SKM-1 treated with dmso at 0.1 percent for 144 hours (cell line): Measurements from ENCODE around the gene INKA1.
"Not testable (repeated sequence)": the region's sequence is repeated elsewhere in the genome, so short reads cannot be mapped to it uniquely, and the experiment has no call there.

Source experiments
- DNase-seq: peaks from one replicate; lab custom pipeline; 2025; ENCODE audit not compliant: unreplicated experiment; lab: John Stamatoyannopoulos, UW

Gene INKA1

DNA sequence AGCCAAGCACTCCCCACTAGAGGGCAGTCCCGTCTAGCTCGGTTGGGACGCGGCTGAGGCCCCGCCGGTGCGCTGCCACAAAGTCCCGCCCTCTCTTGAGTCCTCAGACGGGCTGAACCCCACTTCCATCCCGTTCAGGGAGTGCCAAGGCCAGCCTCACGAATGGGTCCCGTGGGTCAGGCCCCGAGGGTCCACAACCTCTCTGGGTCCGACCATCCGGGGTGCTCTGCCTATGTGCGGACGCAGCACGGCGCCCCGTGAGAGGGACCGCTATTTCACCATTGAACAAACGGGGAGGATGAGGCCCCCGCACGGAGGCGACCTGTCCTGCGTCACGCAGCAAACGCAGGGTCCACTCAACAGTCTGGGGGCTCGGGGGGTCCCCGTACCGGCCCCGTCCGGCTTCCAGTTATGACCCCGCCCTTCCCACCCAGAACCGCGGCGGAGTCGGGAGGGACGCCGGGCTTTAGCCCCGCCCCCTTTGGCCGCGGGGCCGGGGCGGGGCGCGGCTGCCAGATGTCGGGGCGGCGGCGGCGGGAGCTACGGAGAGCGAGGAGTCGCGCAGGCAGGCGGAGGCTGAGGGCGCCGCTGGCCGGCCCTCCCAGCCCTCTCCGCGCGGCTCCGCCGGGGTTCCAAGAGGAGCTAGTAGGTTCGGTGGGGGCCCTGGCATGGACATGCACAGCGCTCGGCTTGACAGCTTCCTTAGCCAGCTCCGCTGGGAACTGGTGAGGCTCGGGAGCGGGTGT, at the start of gene INKA1:
Gene INKA1, plus strand, starts transcription at position 543 of the 746 bp plus-strand sequence. Its CDS starts 132 bp downstream, at position 675.
- DNase-seq = peak; percentile 79

DNA sequence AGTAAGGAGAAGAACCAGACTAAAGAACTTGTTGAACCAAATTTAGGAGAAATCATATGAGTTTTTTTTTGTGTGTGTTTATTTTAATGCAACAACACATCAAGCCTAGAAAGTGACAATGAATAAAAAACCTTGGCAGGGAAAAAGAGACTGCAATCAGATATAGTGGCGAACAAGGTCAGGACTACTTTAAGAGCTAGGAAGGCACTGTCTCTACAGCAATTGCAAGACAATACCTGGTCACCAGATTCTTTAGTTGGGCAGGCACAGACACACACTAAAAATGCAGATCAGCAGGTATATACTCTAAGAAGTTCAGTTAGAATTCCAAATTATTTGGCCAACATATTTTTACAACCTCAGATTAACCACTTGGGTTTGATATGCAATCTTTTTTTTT, 48.5 kb upstream of the INKA1 start:
- DNase-seq = no peak

DNA sequence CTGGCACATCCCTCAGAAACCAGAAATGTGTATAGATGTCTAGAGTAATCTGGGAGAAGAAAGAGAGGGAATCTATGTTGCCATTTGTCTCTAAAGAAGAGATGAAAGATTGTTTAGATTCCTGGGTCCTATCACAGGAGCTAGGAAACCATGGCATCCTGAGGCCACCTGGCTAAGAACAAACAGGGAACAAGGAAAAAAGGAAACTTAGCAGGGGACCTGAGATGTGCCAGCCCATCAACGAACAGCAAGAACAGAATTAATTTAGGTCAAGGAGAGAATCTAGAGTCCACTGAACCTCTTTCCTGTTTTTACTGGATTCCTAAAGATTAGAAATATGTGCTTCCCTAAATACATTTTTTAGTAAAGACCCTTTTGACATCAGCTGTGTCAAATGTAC, 47.0 kb upstream of the INKA1 start:
- no peak for DNase-seq

DNA sequence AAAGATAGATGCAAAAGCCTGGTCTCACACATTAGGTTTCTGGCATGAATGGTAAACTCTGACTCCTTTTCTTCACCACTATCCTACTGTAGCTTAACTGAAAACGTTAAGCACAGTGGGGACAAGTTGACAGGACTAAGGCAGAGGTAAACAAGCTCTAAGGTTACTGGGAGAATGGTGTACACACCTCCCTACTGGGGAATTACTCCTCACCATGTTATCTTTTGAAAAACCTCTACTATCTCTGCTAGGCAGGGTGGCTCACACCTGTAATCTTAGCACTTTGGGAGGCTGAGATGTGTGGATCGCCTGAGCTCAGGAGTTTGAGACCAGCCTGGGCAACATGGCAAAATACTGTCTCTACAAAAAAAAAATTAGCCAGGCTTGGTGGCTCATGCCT, 45.9 kb upstream of the INKA1 start:
- no peak for DNase-seq

DNA sequence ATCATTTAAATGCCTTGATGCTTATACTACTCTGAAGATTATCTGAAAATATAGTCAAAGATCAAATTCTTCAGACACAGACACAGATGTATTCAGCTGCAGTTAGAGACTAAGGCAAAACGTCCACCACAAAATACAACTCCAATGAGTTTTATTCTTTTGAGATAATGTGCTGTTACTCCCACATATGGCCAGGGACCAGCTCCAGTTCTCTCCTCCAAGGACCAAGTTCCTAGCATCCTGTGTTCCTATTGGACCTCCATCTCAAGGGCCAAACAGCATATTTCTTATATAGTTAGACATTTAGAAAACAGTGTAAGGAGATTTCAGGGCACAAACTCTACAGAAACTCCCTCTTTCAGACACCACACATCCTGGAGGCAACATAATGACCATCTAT, 43.8 kb upstream of the INKA1 start:
- DNase-seq = no peak

DNA sequence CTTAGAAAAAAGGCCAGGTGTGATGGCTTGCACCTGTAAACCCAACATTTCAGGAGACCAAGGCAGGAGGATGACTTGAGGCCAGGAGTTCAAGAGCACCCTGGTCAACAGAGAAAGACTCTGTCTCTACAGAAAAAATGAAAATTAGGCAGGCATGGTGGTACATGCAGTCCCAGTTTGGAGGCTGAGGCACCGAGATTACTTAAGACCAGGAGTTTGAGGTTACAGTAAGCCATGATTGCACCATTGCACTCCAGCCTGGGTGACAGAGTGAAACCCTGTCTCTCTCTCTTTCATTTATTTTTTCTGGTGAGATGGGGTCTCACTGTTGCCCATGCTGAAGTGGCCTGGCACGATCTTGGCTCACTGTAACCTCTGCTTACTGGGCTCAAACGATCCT, 41.4 kb upstream of the INKA1 start:
- DNase-seq = peak; percentile 6

DNA sequence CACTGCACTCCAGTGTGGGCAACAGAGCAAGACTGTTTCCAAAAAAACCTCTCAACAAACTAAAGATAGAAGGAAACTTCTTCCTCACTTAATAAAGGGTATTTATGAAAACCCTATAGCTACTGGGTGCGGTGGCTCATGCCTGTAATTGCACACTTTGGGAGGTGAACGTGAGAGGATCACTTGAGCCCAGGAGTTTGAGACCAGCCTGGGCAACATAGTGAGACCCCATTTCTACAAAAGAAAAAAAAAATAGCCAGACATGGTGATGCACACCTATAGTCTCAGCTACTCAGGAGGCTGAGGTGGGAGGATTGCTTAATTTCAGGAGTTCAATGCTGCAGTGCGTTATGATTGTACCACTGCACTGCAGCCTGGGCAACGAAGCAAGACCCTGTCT, 39.1 kb upstream of the INKA1 start:
- DNase-seq = no peak

DNA sequence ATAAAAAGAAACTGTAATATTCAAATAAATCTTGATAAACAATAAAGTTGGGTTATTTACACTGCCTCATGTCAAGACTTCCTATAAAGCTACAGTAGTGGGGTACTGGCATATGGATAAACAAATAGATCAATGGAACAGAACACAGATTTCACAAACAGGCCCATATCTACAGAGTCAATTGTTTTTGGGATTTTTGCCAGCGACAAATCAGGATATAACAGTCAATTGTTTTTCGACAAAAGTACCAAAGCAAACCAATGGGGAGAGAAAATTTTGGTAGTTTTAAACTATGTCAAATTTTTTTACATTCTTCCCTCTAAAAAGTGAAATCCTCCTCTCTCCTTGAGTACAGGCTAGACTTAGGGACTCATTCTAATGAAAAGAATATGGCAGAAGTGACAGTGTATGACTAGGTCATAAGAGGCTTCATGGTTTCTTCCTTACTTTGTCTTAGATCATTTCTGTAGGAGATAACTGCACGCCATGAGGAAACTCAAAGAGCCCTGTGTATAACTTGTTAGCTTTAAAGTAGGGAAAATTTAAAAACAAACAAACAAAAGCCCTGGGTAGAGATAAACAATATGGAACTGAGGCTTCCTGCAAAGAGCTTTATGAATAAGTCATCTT, 33.7 kb upstream of the INKA1 start:
- no peak for DNase-seq

DNA sequence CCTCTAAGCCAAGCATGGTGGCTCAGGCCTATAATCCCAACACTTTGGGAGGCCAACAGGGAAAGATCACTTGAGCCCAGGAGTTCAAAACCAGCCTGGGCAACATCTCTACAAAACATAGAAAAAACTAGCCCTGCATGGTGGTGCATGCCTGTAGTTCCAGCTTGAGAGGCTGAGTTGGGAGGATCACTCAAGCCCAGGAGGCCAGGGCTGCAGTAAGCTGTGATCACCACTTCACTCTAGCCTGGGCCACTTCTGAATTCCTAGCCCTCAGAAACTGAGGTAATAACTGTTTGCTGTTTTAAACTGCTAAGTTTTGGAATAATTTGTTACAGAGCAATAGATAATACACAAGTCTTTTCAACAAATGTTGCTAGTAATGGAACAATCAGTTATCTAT, 33.1 kb upstream of the INKA1 start:
- no peak for DNase-seq

DNA sequence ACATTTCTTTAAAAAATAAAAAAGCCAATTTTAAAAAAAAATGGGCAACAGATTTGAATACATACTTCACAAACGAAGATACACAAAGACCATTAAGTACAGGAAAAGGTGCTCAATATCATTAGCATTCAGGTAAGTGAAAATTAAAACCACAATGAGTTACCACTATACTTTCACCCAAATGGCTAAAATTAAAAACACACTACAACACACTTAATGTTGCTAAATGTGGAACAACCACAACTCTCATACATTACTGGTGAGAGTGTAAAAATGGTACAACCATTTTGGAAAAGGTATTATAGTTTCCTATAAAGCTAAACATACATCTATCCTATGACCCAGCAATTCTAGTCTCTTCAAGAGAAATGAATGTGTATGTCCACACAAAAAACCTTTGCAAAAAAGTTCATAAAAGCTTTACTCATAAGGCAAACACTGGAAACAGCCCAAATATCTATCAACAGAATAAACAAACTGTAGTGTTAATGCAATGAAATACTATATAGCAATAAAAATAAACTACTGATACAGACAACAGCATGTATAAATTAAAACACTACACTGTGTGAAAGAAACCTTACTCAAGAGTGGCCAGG, 31.6 kb upstream of the INKA1 start:
- DNase-seq = no peak

DNA sequence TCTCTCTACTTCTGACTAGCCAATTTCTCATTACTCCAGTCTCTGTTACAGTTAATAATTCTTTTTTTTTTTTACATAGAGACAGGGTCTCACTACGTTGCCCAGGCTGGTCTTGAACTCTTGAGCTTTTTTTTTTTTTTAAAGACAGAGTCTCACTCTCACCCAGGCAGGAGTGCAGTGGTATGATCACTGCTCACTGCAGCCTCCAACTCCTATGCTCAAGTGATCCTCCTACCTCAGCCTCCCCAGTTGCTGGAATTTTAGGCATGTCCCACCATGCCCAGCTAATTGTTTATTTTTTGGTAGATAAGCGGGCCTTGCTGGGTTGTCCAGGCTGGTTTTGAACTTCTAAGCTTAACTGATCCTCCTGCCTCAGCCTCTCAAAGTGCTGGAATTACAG, 30.4 kb upstream of the INKA1 start:
- DNase-seq = no peak

DNA sequence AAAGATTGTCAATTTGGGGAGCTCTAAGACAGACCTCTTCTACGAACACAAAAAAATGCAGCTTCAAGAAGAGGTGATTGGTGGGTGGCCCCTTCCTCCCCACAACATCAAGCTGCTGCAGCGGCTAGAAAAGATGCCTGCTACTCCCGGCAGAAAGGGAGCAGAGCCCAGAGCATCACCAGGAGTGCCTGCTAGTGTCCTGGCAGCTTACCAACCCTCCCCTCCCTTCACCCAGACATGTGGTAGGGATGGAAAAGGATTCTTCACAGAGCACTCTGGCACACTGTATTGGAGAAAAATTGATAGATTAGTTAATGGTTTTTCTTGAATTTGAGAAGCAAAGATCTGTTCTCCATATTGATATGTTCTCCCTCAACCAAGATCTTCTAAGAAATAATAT, 27.5 kb upstream of the INKA1 start:
- no peak for DNase-seq

DNA sequence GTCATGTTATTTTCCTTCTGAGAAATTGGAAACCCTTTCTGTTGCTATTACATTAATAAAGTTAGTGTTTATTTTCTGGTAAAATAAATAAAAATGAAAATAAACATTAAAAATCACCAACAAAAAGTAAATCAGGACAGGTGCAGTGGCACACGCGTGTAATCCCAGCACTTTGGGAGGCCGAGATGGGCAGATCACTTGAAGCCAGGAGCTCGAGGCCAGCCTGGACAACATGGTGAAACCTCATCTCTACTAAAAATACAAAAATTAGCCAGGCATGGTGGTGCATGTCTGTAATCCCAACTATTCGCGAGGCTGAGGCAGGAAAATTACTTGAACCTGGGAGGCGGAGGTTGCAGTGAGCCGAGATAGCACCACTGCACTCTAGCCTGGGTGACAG, 27.0 kb upstream of the INKA1 start:
- DNase-seq = not testable (repeated sequence)

DNA sequence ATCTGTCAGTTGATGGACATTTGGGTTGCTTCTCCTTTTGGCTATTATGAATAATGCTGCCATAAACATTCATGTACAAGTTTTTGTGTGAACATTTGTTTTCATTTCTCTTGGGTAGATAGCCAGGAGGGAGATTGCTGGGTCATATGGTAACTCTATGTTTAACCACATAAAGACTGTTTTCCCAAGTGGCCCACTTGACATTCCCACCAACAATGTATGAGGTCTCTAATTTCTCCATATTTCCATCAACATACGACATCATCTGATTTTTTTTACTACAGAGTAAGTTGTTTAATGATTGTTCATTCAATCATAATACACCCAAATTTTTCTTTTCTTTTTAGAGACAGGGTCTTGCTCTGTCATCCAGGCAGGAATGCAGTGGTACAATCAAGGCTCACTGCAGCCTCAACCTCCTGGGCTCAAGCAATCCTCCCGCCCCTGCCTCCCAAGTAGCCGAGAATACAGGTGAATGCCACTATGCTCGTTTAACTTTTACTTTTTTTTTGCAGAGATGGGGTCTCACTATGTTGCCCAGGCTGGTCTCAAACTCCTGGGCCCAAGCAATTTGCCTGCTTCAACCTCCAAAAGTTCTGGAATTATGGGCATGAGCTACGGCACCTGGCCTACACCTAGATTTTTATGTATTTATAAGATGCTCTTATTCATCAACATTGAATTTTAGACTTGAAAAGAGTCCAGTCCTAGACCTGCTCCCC, 23.5 kb upstream of the INKA1 start:
- DNase-seq = no peak

DNA sequence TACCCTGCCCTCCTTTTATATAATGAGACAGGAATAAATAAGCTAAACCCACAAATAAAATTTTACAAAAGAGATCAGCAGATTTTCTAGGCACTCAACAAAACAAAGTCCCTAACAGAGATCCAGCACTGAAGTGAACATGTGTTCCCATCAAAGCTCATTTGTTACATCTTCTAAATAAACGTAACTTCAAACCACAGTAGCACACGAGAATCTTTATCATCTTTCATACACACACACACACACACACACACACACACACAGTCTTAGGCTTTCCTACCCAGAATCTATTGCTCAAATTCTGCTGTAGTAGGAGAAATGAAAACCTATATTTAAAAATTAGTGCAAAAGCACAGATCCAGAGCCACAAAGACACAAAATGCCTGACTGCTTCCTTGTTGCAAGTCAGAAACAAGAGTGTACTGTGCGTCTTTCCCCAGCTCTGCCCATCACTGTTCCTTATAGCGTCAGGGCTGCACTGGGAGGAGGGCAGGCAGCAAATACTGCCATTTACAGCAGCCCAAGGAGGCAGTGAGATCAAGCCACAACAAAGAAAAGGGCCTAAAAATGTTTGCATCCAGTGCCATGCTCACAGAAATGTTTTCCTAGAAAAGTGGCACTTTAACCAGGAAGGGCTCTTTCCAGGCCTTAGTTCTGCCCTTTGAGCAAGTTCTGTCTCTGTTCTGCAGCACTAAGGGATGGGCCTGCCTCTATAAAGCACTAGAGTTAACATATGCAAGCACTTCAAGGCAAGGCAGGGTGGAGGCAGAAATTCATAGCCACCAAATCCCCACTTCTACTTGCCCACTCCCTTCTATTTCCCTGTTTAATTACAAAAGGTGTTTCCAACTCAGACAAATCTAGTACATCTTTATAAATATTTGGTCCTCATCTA, 22.7 kb upstream of the INKA1 start:
- no peak for DNase-seq

DNA sequence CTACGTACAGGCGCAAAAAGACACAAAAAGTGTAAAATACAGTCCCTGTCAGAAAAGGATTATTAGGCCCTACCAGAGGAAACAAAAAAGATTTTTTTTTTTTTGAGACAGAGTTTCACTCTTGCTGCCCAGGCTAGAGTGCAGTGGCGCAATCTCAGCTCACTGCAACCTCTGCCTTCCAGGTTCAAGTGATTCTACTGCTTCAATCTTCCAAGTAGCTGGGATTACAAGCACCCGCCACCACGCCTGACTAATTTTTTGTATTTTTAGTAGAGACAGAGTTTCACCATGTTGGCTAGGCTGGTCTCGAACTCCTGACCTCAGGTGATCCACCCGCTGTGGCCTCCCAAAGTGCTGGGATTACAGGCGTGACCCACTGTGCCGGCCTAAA, 22.1 kb upstream of the INKA1 start:
- not testable (repeated sequence) for DNase-seq

DNA sequence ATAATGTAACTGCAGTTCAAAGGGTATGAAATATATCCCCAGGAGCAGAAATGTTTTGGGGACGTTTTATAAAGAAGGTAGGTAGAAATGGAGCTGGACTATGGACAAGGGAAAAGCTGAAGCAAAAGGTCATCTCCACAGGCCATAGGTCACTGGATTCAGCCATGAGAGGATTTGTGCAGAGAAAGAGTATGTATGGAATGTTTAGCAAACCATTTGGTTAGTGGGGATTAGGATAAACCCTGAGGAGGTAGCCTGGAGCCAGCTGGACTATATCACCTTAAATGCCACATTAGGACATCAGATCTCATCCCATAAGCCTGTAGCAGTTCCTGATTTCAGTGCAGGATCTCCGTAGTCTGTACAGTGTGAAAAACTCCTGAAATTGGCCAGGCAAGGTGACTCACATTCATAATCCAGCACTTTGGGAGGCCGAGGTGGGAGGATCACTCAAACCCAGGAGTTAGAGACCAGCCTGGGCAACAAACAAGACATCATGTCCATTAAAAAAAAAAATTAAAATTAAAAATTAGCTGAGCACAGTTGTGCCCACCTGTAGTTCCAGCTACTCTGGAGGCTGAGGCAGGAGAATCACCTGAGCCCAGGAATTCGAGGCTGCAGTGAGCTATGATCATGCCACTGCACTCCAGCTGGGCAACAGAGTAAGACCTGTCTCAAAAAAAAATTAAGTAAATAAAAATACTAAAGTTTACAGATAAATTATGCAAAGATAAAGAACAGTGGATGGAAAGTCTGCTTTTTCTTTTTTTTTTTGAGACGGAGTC, 21.5 kb upstream of the INKA1 start:
- no peak for DNase-seq

DNA sequence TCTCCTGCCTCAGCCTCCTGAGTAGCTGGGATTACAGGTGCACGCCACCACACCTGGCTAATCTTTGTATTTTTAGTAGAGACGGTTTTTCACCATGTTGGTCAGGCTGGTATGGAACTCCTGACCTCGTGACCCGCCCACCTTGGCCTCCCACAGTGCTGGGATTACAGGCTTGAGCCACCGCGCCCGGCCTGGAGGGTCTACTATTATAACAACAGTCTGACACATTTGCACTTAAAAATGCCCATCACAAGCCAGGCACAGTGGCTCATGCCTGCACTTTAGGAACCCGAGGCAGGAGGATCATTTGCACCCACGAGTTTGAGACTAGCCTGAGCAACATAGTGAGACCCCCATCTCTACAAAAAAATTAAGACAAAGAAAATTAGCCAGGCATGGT, 20.8 kb upstream of the INKA1 start:
- DNase-seq = not testable (repeated sequence)

DNA sequence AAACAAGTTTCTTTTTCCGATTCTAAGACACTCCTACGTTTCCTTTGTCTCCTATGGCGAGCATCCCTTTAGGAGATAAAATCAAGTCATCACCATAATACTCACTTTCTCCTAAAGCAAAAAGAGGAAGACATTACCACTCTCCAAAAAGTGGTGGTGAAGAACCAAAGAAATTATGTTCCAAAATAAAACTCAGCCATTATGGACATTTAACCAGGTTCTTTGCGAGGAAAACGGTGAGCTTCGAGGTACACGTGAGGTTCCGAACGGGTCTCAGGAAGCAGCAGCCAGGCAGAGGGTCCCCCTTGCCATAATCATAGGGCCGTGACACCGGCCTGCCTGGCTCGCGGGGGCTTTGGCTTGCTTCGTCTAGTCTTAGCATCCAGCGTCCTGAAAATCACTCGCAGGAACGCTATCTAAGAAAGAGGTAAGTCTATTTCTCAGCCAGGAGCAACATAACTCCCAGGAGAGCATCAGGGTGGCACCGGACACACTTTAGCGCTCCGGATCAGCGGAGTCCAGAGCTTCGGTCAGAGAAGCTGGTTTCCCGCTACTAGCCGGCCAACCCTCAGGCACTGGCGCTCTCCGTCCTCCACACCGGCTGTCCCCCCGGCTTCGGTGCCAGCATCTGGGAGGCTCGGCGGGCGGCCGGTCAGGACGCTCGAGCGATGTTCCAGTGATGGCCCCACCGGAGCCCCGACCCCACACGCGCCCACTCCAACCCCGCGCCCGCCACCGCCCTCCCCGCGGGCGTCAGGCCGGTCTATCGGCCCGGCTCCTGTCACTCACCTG, 17.3 kb upstream of the INKA1 start:
- no peak for DNase-seq
